ENCODE results near the gene HLF.
A peak's percentile ranks its signal among the peaks of the same experiment; 100 is the strongest.
"Not testable (repeated sequence)": the region's sequence is repeated elsewhere in the genome, so short reads cannot be mapped to it uniquely, and the experiment has no call there.

Gene HLF

GRCh38 chr17:55314061-55314783 is 49.5 kb downstream of the HLF start:
- no peak for DNase-seq

GRCh38 chr17:55314784-55315491 is 50.2 kb downstream of the HLF start:
- no peak for DNase-seq

DNA sequence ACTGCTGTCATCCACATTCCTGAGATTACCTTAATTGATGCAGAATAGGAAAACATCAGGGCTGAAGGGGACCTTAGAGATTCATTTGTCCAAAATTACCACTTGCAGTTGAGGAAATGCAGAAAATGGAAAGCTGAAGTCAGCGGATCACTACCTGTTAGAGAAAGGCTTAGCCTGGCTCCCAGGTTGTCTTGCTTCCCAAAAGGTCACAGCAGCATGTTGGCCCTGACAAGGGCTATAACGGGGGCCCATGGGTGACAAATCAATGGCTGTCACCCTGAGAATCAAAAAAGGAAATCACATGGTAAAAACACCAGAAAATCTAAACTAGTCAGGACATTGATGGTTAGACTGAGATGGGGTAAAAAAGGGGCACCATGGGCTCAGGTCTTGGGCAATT is 51.7 kb downstream of the HLF start:
- no peak for DNase-seq

- no peak for DNase-seq
Observed at GRCh38 chr17:55317284-55317683, 52.5 kb downstream of the HLF start.

DNA sequence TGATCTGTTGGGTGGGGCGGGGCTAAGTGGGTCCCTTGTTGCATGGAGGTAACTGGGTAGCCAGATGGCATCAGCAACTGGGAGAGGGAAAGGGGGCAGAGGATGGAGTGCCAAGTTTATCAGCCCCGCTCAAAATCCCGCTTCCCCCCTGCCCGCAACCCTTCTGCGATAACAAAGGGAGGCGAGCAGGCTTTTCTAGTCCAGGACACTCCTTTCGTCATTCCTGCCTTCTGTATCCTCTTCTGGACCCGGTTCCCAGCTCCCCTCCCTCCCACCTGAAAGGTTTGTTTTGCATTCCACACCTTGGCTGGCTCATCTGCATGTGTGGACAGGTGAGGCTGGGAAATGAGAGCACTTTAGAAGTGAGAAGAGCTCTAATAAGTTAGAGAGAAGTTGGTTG is 53.3 kb downstream of the HLF start:
- no peak for DNase-seq

GRCh38 chr17:55318715-55319487 is 54.1 kb downstream of the HLF start:
- no peak for DNase-seq

- DNase-seq = no peak
Observed at GRCh38 chr17:55319933-55320593, 55.3 kb downstream of the HLF start.

DNA sequence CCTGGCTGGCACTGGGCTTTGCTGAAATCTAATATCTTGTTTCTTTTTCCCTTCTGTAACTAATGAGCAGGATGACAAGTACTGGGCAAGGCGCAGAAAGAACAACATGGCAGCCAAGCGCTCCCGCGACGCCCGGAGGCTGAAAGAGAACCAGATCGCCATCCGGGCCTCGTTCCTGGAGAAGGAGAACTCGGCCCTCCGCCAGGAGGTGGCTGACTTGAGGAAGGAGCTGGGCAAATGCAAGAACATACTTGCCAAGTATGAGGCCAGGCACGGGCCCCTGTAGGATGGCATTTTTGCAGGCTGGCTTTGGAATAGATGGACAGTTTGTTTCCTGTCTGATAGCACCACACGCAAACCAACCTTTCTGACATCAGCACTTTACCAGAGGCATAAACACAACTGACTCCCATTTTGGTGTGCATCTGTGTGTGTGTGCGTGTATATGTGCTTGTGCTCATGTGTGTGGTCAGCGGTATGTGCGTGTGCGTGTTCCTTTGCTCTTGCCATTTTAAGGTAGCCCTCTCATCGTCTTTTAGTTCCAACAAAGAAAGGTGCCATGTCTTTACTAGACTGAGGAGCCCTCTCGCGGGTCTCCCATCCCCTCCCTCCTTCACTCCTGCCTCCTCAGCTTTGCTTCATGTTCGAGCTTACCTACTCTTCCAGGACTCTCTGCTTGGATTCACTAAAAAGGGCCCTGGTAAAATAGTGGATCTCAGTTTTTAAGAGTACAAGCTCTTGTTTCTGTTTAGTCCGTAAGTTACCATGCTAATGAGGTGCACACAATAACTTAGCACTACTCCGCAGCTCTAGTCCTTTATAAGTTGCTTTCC is 56.0 kb downstream of the HLF start:
- DNase-seq = no peak

- DNase-seq = no peak
Observed at GRCh38 chr17:55321427-55322060, 56.8 kb downstream of the HLF start.

- peak; percentile 46 for DNase-seq
Observed at GRCh38 chr17:55322453-55322985, 57.8 kb downstream of the HLF start.

- DNase-seq = no peak
Observed at GRCh38 chr17:55323518-55324295, 58.9 kb downstream of the HLF start.

DNA sequence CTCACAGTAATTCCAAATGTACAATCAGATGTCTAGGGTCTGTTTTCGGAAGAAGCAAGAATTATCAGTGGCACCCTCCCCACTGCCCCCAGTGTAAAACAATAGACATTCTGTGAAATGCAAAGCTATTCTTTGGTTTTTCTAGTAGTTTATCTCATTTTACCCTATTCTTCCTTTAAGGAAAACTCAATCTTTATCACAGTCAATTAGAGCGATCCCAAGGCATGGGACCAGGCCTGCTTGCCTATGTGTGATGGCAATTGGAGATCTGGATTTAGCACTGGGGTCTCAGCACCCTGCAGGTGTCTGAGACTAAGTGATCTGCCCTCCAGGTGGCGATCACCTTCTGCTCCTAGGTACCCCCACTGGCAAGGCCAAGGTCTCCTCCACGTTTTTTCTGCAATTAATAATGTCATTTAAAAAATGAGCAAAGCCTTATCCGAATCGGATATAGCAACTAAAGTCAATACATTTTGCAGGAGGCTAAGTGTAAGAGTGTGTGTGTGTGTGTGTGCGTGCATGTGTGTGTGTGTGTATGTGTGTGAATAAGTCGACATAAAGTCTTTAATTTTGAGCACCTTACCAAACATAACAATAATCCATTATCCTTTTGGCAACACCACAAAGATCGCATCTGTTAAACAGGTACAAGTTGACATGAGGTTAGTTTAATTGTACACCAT is 59.7 kb downstream of the HLF start:
- DNase-seq = no peak

- DNase-seq = no peak
Observed at GRCh38 chr17:55325406-55325805, 60.6 kb downstream of the HLF start.

GRCh38 chr17:55326030-55326429 is 61.3 kb downstream of the HLF start:
- no peak for DNase-seq

- DNase-seq = no peak
Observed at GRCh38 chr17:55327225-55328088, 62.7 kb downstream of the HLF start.

DNA sequence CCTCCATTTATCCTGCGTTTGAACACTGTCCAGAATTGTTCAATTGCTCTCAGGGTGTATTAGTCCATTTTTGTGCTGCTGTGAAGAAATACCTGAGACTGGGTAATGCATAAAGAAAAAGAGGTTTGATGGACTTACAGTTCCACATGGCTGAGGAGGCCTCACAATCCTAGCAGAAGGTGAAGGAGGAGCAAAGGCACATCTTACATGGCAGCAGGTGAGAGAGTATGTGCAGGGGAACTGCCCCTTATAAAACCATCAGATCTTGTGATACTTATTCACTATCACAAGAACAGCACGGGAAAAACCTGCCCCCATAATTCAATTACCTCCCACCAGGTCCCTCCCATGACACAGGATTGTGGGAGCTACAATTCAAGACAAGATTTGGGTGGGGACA is 63.8 kb downstream of the HLF start:
- not testable (repeated sequence) for DNase-seq

DNA sequence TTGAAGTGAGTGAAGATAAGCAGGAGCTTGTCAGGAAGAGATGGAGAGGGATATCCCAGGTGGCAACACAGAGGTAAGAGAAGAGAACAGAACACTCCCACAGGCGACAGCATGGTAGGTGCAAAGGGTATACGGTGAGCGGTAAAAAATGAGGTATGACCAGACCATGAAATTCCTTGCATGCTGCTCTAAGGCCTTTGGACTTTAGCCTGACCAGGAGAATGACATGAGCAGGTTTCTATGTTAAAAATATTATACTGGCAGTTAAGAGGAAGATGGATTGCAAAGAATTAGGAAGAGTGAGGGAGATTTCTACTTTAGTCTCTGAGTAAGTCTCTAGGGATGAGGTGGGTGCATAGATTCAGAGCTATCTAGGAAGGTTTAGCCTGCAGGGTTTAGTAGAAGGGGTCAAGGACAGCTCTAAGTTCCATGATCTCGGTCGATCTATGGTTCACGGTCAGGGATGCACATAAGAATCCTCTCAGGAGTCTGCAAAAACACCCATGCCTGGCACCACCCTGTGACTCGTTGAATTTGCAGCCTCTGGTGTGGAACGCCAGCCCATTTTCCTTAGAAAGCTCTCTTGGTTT is 65.7 kb downstream of the HLF start:
- DNase-seq = no peak

DNA sequence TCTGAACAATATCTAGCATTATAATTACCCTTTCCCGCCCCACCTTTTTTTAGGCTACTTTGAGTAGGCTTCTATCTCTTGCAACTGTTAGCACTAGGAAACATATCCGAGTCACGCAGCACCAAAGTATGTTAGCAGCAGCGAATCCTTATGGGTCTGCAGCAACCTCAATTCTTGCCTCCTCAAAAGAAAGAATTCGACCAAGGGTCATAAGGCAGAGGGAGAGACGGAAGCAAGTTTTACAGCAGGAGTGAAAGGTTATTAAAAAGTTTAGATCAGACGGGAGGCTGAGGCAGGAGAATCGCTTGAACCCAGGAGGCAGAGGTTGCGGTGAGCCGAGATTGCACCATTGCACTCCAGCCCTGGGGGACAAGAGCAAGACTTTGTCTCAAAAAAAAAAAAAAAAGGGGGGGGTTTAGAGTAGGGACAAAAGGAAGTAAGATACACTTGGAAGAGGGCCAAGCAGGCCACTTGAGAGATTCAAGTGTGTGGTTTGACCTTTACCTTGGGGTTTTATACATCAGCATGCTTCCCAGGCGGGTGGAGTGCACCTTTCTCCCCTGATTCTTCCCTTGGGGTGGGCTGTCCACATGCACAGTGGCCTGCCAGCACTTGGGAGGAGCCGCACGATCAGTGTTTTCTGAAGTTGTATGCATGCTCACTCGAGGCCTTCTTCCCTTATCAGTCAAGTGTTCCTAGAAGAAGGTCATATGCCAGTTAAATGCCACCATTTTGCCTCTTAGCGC is 67.7 kb downstream of the HLF start:
- DNase-seq = no peak

Measured in fibroblast of skin of right biceps (primary cell).